22Rv1 (cell line): ENCODE measurements around the gene KLRF1.

ENCODE experiments used
- H3K27ac ChIP-seq: fragments of 450-650 bp; 2 replicates; pipeline ENCODE4 v1.5.1; 2017
- ZFX ChIP-seq: fragments of 450-650 bp; IDR thresholded peaks from 2 replicates; pipeline ENCODE4 v1.6.1; 2017; ENCODE audit warnings: antibody characterized with exemption, borderline replicate concordance
- TF ChIP-seq, protein P1 (sequence below): fragments of 450-650 bp; IDR thresholded peaks from 2 replicates; pipeline ENCODE4 v1.5.1; 2017; ENCODE audit warnings: mild to moderate bottlenecking

Gene KLRF1

DNA sequence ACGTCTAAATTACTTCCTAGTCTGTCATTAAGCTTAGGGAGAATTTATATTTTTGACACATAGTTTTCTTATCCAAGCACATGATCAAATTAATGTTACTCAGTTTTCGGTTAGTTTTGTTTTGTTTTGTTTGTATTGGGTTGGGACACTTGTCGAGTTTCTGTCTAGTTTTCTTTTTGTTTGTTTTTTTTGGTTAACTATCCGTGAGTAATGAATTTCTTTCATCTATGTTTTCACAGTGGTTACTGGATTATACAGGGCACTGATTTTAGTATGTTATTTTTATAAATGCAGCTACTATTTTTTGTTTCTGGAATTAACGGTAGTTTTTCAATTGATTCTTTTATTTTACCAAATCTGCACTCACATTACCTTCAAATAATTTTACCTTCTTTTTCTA is 2.7 kb downstream of the KLRF1 start:
- no peak overlapping the region for H3K27ac ChIP-seq
- no peak for TF ChIP-seq ZFX
- TF ChIP-seq, protein P1, sequence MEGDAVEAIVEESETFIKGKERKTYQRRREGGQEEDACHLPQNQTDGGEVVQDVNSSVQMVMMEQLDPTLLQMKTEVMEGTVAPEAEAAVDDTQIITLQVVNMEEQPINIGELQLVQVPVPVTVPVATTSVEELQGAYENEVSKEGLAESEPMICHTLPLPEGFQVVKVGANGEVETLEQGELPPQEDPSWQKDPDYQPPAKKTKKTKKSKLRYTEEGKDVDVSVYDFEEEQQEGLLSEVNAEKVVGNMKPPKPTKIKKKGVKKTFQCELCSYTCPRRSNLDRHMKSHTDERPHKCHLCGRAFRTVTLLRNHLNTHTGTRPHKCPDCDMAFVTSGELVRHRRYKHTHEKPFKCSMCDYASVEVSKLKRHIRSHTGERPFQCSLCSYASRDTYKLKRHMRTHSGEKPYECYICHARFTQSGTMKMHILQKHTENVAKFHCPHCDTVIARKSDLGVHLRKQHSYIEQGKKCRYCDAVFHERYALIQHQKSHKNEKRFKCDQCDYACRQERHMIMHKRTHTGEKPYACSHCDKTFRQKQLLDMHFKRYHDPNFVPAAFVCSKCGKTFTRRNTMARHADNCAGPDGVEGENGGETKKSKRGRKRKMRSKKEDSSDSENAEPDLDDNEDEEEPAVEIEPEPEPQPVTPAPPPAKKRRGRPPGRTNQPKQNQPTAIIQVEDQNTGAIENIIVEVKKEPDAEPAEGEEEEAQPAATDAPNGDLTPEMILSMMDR = no peak

DNA sequence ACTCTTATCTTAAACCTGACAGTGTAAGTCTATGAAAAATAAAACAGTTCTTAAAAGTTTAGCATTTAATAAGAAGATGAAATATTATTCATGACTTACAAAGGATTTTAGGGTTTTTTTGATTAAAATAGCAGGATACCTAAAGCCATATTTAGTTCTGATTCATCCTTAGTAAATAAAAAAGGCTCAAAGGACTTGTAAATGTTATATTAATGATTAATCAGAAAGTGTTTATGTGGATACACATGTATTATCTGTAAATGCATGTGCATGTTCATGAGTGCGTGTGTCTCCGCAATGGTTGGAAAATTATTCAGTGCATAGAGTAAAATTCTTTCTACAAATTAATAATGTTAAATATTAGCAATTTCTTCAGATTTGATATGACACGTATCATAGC is 4.4 kb downstream of the KLRF1 start:
- TF ChIP-seq ZFX = no peak
- TF ChIP-seq, protein P1 = no peak
- H3K27ac ChIP-seq = no peak overlapping the region

DNA sequence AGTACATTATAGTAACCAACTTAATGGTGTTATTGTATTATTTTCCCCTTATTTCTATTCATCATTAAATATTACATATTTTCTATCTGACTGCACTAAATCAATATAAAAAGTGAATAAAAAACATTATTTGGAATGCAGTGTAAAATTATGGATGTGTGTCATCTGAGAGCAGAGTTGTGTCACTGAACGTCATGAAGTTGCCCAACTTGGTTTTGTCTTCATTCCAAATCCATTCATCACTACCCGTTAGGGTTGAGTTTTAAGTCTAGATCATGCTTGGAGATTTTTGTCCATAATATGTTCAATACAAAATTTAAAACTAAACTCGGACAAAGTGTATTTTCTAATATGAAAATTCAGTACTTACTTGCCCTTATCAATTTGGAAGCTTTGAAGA is 16.1 kb downstream of the KLRF1 start:
- no peak overlapping the region for H3K27ac ChIP-seq
- TF ChIP-seq, protein P1 = no peak
- TF ChIP-seq ZFX = no peak

DNA sequence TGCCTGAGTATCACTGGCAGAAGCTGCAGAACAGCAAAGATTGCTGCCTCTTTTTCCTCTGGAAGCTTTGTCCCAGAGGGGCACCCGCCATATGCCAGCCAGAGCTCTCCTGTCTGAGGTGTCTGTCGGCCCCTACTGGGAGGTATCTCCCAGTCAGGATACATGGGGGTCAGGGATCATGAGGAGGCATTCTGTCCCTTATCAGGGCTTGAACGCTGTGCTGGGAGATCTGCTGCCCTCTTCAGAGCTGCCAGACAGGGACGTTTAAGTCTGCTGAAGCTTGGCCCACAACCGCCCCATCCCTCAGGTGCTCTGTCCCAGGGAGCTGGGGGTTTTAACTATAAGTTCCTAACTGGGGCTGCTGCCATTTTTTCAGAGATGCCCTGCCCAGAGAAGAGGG is 21.6 kb downstream of the KLRF1 start:
- no peak overlapping the region for H3K27ac ChIP-seq
- TF ChIP-seq ZFX = no peak
- TF ChIP-seq, protein P1 = no peak

DNA sequence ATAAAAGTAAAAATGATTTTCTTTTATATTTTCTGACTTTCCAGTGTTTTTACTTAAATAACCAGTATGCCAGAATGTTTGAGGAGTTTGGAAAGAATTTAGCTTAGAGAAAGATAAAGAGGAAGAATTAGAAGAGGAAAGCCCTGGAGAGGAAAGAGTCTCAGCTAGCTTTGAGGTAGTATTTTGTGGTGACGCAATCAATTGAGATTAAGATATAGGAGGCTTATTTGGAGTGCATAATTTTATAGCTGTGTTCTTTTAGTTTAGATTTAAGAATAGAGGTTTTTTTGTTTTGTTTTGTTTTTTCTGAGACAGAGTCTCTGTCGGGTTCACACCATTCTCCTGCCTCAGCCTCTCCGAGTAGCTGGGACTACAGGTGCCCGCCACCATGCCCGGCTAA is 23.8 kb downstream of the KLRF1 start:
- no peak overlapping the region for H3K27ac ChIP-seq
- no peak for TF ChIP-seq ZFX
- TF ChIP-seq, protein P1 = no peak

DNA sequence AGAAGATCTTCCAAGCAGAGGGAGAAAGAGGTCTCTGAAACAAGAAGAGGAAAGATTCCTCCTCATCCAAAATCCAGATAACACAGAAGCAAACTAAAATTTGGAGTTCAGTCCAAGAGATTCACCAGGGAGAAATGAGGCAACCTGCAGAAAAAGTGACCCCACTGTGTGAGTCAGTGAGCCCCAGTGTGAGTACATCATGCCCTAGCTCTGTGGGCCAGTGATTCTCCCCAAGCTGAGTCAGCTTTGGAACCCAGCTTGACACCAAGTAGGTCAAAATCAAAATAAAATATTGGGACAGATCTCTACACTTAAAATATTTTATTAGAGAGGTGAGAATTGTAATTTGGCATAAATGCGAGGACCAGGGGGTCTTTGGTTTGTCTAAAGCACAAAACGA is 24.6 kb downstream of the KLRF1 start:
- no peak overlapping the region for H3K27ac ChIP-seq
- no peak for TF ChIP-seq ZFX
- TF ChIP-seq, protein P1 = no peak

DNA sequence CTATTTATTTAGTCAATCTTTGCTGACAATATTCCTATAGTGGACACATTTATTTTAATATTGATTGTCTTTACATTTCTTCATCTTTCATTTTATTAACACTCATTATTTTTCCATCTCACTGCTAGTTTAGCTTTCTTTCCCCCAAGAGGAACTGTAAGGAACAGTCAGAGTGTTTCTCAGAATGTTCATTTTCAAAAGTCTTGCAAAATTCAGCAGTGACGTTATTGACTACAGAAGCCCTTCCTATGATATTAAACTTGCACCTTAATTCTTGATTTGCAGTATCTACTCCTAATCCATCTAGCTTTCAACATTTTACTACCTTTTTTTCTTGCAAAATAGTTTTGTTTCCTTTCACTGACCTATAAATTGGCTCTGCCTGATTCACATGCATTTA is 28.9 kb downstream of the KLRF1 start:
- no peak overlapping the region for H3K27ac ChIP-seq
- TF ChIP-seq, protein P1 = no peak
- no peak for TF ChIP-seq ZFX
